Measurements from ENCODE around the gene CFAP61.

GRCh38 chr20:20321917-20322316 is 269.6 kb downstream of the CFAP61 start:
- TF ChIP-seq, protein P1, sequence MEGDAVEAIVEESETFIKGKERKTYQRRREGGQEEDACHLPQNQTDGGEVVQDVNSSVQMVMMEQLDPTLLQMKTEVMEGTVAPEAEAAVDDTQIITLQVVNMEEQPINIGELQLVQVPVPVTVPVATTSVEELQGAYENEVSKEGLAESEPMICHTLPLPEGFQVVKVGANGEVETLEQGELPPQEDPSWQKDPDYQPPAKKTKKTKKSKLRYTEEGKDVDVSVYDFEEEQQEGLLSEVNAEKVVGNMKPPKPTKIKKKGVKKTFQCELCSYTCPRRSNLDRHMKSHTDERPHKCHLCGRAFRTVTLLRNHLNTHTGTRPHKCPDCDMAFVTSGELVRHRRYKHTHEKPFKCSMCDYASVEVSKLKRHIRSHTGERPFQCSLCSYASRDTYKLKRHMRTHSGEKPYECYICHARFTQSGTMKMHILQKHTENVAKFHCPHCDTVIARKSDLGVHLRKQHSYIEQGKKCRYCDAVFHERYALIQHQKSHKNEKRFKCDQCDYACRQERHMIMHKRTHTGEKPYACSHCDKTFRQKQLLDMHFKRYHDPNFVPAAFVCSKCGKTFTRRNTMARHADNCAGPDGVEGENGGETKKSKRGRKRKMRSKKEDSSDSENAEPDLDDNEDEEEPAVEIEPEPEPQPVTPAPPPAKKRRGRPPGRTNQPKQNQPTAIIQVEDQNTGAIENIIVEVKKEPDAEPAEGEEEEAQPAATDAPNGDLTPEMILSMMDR (IDR thresholded peaks at IDR 0.05) = no peak
- TF ChIP-seq GABPA (IDR thresholded peaks at IDR 0.05; ENCODE audit: low read depth) (no peak), YY1 (IDR thresholded peaks at IDR 0.05; ENCODE audit: low read depth) (no peak), EZH2phosphoT487 (IDR thresholded peaks at IDR 0.05; ENCODE audit: borderline replicate concordance, low read depth) (no peak), RCOR1 (IDR thresholded peaks at IDR 0.05; ENCODE audit: low read length) (no peak), POLR2AphosphoS5 (IDR thresholded peaks at IDR 0.05; ENCODE audit: low read depth, low read length) (no peak), SIN3A (IDR thresholded peaks at IDR 0.05; ENCODE audit: borderline replicate concordance, low read depth, low read length) (no peak), EP300 (IDR thresholded peaks at IDR 0.05; ENCODE audit: borderline replicate concordance in 1 of 2, low read depth in 1 of 2, low read length in 1 of 2) (no peak), FOXJ3 (CRISPR knock-in tag; IDR thresholded peaks at IDR 0.05) (no peak)
